HepG2 (cell line): Measurements from ENCODE around the gene C2CD2. TPM values are rescaled to one million over a fixed set of nuclear protein-coding genes. Genes with fewer than 3 reads are reported as not detected.

Source experiments
- GTF3A ChIP-seq: sonication (generic); formaldehyde crosslinking; conservative IDR thresholded peaks from 2 replicates; pipeline ENCODE4 v1.4.0; 2020; ENCODE audit warnings: mild to moderate bottlenecking, missing genetic modification reagents
- HMGXB4 ChIP-seq, 2 experiments: sonication (generic) in 1 of 2; formaldehyde crosslinking in 1 of 2; IDR thresholded peaks; 2 replicates each; pipeline versions ENCODE4 v1.4.0 to v1.6.1; 2018 to 2020; ENCODE audit warnings: missing genetic modification reagents in 2 of 2, borderline replicate concordance in 1 of 2, low read depth in 1 of 2, mild to moderate bottlenecking in 1 of 2, missing biosample characterization in 1 of 2
- MAFK ChIP-seq, 2 experiments: IDR thresholded peaks in 1 of 2; conservative IDR thresholded peaks in 1 of 2; 2 replicates each; pipeline ENCODE4 v1.6.1; 2011; ENCODE audit warnings: improper control_type of control experiment in 2 of 2, low read length in 2 of 2
- PAXIP1 ChIP-seq: sonication (generic); formaldehyde crosslinking; conservative IDR thresholded peaks from 2 replicates; pipeline ENCODE4 v1.4.0; 2020; ENCODE audit warnings: mild to moderate bottlenecking, missing genetic modification reagents, moderate library complexity
- PRDM10 ChIP-seq: sonication (generic); formaldehyde crosslinking; IDR thresholded peaks from 2 replicates; pipeline ENCODE4 v1.4.0; 2020; ENCODE audit warnings: low read depth, missing genetic modification reagents
- RERE ChIP-seq: IDR thresholded peaks from 2 replicates; pipeline ENCODE4 v1.6.1; 2016; ENCODE audit warnings: low read depth, missing genetic modification reagents, missing compliant biosample characterization
- TP53 ChIP-seq: sonication (generic); formaldehyde crosslinking; conservative IDR thresholded peaks from 2 replicates; pipeline ENCODE4 v1.4.0; 2020; ENCODE audit warnings: missing genetic modification reagents
- ZBTB14 ChIP-seq: sonication (generic); formaldehyde crosslinking; IDR thresholded peaks from 2 replicates; pipeline ENCODE4 v1.4.0; 2020; ENCODE audit warnings: missing genetic modification reagents
- ZNF207 ChIP-seq: fragments of 450-650 bp; IDR thresholded peaks from 2 replicates; pipeline ENCODE4 v1.6.1; 2016; ENCODE audit warnings: antibody characterized with exemption, borderline replicate concordance
- polyA plus RNA-seq, 8 experiments: library from polyadenylated mRNA; depleted of rRNA in 3 of 8; stranded (reverse) in 7 of 8; unstranded in 1 of 8; fragments of >200 nt; fragmentation: Illumina TruSeq in 4 of 8; extraction: Trizol in 4 of 8; gene quantifications; 2 replicates each; pipeline versions ENCODE4 v1.2.1 to v1.2.3, GENCODE V29; 2011 to 2016; ENCODE audit warnings: low read depth in 4 of 8, missing spikeins in 1 of 8, mixed read lengths in 1 of 8; ENCODE audit not compliant: insufficient read depth in 1 of 8
- total RNA-seq, 5 experiments: library from RNA; depleted of rRNA; stranded (reverse); fragments of >200 nt; fragmentation: Illumina TruSeq; extraction: Trizol; gene quantifications; 2 replicates each; pipeline ENCODE4 v1.2.3, GENCODE V29; 2016; ENCODE audit warnings: low read depth in 1 of 5

The C2CD2 gene
- total and polyA plus RNA-seq, 2 of the 13 experiments (the other 11 are each of a cell fraction or from before 2014, with no cell fraction given) = 12.5 to 19.7 TPM

GRCh38 chr21:41879190-41879998 is 74.4 kb downstream of the C2CD2 start, which contains the start of gene PRDM15 (continued):
- TF ChIP-seq PAXIP1 = no peak
- TF ChIP-seq ZNF207 = no peak
- no peak for TF ChIP-seq PRDM10 (CRISPR knock-in tag)
- no peak for TF ChIP-seq ZBTB14 (CRISPR knock-in tag)
- TF ChIP-seq MAFK (conservative IDR thresholded peaks at IDR 0.05 in 1 of 2, IDR thresholded peaks at IDR 0.05 in 1 of 2; ENCODE audit: low read length in 2 of 2) = no peak
- TF ChIP-seq RERE = no peak
- TF ChIP-seq TP53 (CRISPR knock-in tag) = no peak
- no peak for TF ChIP-seq GTF3A (CRISPR knock-in tag)
- peak in 1 of 2 experiments; percentile 58; a peak in 1 of 4 replicates for TF ChIP-seq HMGXB4 (CRISPR knock-in tag; IDR thresholded peaks at IDR 0.05; ENCODE audit: borderline replicate concordance in 1 of 2, low read depth in 1 of 2)
